Activated CD4-positive, alpha-beta T cell treated with anti-CD3 and anti-CD28 coated beads for 48 hours (primary cell): ENCODE data around the gene CEACAM19.

ENCODE experiments used
- DNase-seq: peaks from one replicate; pipeline ENCODE4 v3.0.0-alpha.2; 2020

CEACAM19 gene

GRCh38 chr19:44725684-44726083, 54.4 kb downstream of the CEACAM19 start:
- DNase-seq = no peak

DNA sequence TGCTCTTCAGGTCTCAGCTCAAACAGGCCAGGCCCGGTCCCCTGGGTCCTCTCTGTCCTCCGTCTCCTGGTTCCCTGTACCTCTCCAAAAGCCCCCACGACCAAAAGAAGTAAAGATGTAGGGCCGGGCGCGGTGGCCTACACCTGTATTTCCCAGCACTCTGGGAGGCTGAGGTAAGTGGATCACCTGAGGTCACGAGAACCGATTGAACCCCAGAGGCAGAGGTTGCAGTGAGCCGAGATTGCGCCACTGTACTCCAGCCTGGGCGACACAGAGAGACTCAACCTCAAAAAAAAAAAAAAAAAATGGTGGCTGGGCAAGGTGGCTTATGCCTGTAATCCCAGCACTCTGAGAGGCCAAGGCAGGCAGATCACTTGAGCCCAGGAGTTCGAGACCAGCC, 55.2 kb downstream of the CEACAM19 start:
- DNase-seq = no peak

GRCh38 chr19:44728178-44728577, 56.9 kb downstream of the CEACAM19 start:
- DNase-seq = no peak

DNA sequence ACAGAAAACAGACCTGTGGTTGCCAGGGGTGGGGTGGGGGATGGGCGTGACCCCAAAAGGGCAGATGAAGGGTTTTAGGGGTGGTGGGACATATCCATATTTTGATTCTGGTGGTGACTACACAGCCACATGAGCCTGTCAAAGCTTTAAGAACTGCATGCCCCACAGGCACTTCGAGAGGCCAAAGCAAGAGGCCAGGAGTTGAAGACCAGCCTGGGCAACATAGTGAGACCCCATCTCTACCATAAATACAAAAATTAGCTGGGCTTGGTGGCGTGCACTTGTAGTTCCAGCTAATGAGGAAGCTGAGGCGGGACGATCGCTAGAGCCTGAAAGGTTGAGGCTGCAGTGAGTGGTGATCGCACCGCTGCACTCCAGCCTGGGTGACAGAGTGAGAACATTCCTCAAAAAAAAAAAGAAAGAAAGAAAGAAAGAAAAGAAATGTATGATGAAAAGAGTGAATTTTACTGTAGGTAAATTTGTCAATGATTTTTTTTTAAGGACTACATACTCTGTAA, 58.3 kb downstream of the CEACAM19 start:
- DNase-seq = no peak

DNA sequence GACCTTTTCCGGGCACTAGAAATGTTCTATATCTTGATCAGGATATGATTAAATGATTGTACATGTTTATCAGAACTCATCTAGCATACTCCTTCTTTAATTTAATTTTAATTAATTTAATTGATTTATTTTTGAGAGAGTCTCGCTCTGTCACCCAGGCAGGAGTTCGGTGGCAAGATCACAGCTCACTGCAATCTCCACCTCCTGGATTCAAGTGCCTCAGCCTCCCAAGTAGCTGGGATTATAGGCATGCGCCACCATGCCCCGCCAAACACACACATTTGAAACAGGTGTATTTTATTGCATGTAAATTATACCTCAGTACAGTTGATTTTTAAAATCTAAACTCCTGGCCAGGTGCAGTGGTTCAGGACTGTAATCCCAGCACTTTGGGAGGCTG, 59.8 kb downstream of the CEACAM19 start:
- DNase-seq = no peak

DNA sequence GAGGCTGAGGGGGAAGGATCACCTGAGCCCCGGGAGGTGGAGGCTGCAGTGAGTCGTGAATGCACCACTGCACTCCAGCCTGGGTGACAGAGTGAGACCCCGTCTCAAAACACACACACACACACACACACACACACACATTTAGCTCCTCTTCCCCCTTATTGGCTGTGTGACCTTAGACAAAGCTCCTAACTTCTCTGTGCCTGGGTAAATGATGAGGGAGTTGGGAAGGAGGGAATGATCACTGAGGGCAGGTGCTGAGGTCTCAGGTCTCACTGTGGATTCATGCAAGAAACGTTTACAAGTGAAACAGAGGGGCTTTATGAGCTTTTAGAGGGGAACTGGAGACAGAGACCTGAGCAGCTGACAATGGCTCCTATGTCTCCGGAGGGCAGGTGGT, 60.3 kb downstream of the CEACAM19 start:
- no peak for DNase-seq

DNA sequence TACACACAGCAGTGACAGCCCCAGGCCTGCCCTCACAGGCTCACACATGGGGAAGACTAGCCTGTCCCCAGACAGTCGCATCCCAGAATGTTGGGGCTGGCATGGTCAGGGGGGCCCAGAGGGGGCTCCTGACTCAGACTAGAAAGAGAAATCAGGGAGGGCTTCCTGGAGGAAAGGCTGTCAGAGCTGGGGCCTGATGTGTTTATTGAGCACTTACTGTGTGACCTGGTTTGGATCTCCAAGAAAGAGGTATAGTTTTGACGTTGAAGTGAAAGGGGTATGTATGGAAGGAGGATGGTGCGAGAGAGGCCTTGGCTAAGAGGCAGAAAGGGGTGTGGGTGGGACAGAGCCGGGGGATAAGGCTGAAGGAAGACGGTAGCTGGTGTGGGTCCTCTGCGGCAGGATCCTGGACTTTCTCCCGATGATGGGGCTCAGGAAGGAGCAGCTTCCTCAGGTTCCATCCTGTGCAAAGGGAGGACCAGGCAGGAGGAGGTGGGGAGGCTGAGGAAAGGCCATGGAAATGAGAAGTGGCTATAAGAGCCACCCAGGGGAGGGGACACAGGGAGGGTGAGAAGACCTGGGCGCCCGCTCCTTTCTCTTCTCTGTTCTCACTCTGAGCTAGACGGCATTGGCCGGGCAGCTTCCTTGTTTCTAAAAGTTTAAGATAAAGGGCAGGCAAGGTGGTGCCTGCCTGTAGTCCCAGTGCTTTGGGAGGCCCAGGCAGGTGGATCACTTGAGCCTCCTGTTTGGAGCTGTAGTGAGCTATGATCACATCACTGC, 61.1 kb downstream of the CEACAM19 start:
- DNase-seq = no peak
